ENCODE measurements around the gene LHFPL4.

DNA sequence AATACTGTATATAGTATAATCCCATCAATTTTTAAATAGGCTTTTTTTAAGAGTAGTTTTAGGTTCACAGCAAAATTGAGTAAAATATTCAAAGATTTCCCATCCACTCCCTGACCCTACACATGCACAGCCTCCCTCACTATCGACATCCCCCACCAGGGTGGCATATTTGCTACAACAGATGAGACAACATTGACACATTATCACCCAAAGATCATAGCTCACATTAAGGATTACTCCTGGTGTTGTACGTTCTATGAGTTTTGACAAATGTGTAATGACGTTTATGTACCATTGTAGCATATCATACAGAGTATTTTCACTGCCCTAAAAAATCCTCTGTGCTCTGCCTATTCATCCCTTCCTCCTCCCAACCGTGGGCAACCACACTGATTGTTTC lies 39.3 kb downstream of the LHFPL4 start:
- TF ChIP-seq, protein P1, sequence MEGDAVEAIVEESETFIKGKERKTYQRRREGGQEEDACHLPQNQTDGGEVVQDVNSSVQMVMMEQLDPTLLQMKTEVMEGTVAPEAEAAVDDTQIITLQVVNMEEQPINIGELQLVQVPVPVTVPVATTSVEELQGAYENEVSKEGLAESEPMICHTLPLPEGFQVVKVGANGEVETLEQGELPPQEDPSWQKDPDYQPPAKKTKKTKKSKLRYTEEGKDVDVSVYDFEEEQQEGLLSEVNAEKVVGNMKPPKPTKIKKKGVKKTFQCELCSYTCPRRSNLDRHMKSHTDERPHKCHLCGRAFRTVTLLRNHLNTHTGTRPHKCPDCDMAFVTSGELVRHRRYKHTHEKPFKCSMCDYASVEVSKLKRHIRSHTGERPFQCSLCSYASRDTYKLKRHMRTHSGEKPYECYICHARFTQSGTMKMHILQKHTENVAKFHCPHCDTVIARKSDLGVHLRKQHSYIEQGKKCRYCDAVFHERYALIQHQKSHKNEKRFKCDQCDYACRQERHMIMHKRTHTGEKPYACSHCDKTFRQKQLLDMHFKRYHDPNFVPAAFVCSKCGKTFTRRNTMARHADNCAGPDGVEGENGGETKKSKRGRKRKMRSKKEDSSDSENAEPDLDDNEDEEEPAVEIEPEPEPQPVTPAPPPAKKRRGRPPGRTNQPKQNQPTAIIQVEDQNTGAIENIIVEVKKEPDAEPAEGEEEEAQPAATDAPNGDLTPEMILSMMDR (conservative IDR thresholded peaks at IDR 0.05; ENCODE audit: low read depth, low read length) = no peak
- no peak for TF ChIP-seq EZH2phosphoT487 (IDR thresholded peaks at IDR 0.05; ENCODE audit: borderline replicate concordance, low read length)

Data from PC-3 (cell line).